ENCODE measurements around the gene ASZ1. TPM values are rescaled to one million over a fixed set of nuclear protein-coding genes. Genes with fewer than 3 reads are reported as not detected.
A peak's percentile ranks its signal among the peaks of the same experiment; 100 is the strongest.

Gene ASZ1
- total and polyA plus RNA-seq, 2 donors from 2014 or later: not detected

DNA sequence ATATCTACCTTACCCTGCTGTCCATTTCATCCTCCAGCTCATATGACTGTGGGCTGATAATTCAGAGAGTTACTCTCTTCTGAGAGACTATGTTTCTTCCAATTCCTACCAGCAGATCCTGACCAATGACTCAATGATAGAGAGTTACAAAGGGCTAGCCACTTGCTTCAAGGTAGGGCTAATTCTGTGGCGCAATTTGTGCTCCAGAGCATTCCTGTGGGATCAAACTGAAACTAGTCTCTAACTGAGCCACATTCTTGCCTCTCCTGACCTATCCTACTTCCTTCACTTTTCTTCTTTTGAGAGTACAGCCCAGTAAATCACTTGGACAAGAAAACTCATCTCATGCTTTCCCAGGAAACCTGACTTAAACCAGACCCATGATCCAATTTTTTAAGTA is 17.9 kb upstream of the ASZ1 start:
- Histone ChIP-seq H3K9ac (ENCODE audit: low read length in 3 of 3) (no peak overlapping the region), H3K9me3 (ENCODE audit: control insufficient read depth in 2 of 3, insufficient read depth in 1 of 3, low read length in 3 of 3) (no peaks in the 10 kb centered on the region), H3K4me1 (ENCODE audit: control insufficient read depth in 2 of 3, insufficient read depth in 2 of 3, low read depth in 1 of 3, low read length in 3 of 3) (no peaks in the 10 kb centered on the region), H3K27me3 (ENCODE audit: control insufficient read depth, insufficient read depth, low read length) (no peaks in the 10 kb centered on the region), H3K36me3 (ENCODE audit: control insufficient read depth in 2 of 3, insufficient read depth in 3 of 3, low read length in 3 of 3) (no peaks in the 10 kb centered on the region), H3K27ac (ENCODE audit: low read depth in 2 of 2, low read length in 2 of 2) (no peak overlapping the region), H3K4me3 (ENCODE audit: low read length in 3 of 3) (no peak overlapping the region)
- DNase-seq (no peak), FAIRE-seq (no peak)
- intact Hi-C loops (cut with DNase I): no loop called here
- TF ChIP-seq, protein P1, sequence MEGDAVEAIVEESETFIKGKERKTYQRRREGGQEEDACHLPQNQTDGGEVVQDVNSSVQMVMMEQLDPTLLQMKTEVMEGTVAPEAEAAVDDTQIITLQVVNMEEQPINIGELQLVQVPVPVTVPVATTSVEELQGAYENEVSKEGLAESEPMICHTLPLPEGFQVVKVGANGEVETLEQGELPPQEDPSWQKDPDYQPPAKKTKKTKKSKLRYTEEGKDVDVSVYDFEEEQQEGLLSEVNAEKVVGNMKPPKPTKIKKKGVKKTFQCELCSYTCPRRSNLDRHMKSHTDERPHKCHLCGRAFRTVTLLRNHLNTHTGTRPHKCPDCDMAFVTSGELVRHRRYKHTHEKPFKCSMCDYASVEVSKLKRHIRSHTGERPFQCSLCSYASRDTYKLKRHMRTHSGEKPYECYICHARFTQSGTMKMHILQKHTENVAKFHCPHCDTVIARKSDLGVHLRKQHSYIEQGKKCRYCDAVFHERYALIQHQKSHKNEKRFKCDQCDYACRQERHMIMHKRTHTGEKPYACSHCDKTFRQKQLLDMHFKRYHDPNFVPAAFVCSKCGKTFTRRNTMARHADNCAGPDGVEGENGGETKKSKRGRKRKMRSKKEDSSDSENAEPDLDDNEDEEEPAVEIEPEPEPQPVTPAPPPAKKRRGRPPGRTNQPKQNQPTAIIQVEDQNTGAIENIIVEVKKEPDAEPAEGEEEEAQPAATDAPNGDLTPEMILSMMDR (IDR thresholded peaks at IDR 0.05; ENCODE audit: borderline replicate concordance, extremely low read depth, insufficient read depth): no peak

DNA sequence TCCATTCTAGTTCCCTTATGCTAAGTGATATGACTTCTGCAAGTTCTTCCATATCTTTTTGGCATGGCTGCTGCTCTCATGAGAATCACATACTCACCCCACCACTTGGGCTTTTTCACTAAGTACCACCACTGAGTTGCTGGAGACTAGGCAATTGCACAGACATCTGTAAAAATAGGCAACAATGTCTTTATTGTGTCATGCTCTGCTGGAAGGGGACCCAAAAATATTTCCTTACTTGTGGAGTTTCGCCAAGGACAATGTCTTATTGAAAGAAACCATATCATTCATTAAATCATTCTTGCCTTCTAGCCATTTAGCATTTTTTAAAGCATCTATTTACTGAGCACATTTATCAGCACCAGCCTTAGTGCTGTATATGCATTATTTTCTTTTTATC is 17.4 kb upstream of the ASZ1 start:
- FAIRE-seq (no peak), DNase-seq (no peak)
- no peaks in the 10 kb centered on the region for H3K36me3 ChIP-seq (ENCODE audit: control insufficient read depth in 2 of 3, insufficient read depth in 3 of 3, low read length in 3 of 3)
- H3K27ac ChIP-seq (ENCODE audit: low read depth in 2 of 2, low read length in 2 of 2): no peak overlapping the region
- no peaks in the 10 kb centered on the region for H3K27me3 ChIP-seq (ENCODE audit: control insufficient read depth, insufficient read depth, low read length)
- no peak overlapping the region for H3K4me3 ChIP-seq (ENCODE audit: low read length in 3 of 3)
- H3K9me3 ChIP-seq (ENCODE audit: control insufficient read depth in 2 of 3, insufficient read depth in 1 of 3, low read length in 3 of 3): no peaks in the 10 kb centered on the region
- TF ChIP-seq, protein P1 (IDR thresholded peaks at IDR 0.05; ENCODE audit: borderline replicate concordance, extremely low read depth, insufficient read depth): no peak
- no peak overlapping the region for H3K9ac ChIP-seq (ENCODE audit: low read length in 3 of 3)
- intact Hi-C loops (cut with DNase I): no loop called here
- no peaks in the 10 kb centered on the region for H3K4me1 ChIP-seq (ENCODE audit: control insufficient read depth in 2 of 3, insufficient read depth in 2 of 3, low read depth in 1 of 3, low read length in 3 of 3)

DNA sequence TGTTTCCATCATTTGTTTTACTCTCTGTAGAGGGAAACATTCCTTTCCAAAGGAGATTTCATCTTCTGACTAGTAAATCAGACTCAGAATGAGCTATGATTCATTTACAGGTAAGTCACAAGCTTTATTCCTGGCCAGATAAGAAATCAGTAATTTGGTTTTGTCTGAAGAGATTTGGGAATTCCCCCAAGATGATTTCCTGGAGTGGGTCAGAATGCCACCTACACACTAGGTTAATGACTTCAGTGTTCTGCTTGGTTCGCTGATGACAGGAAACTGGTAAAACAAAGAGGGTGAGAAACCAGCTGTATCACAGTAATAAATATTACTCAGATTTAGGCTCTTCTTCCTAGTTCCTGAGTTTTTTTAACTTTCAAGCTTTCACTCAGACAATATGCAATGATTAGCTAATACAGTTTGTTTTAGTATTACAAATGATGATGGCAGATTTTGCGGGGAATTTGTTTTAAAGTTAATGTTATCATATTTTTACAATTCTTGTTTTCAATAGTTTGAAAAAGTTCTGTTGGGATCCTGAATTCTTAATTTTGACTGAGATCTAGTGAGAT is 8.3 kb upstream of the ASZ1 start:
- FAIRE-seq: no peak
- H3K4me1 ChIP-seq (ENCODE audit: control insufficient read depth in 2 of 3, insufficient read depth in 2 of 3, low read depth in 1 of 3, low read length in 3 of 3): no peaks in the 10 kb centered on the region

More for the DNA sequence above, 8.3 kb upstream of the ASZ1 start:
- Histone ChIP-seq H3K27ac (ENCODE audit: low read depth in 2 of 2, low read length in 2 of 2) (no peak overlapping the region), H3K9me3 (ENCODE audit: control insufficient read depth in 2 of 3, insufficient read depth in 1 of 3, low read length in 3 of 3) (no peaks in the 10 kb centered on the region), H3K9ac (ENCODE audit: low read length in 3 of 3) (no peak overlapping the region), H3K36me3 (ENCODE audit: control insufficient read depth in 2 of 3, insufficient read depth in 3 of 3, low read length in 3 of 3) (no peaks in the 10 kb centered on the region), H3K4me3 (ENCODE audit: low read length in 3 of 3) (no peak overlapping the region), H3K27me3 (ENCODE audit: control insufficient read depth, insufficient read depth, low read length) (no peaks in the 10 kb centered on the region)
- intact Hi-C loops (cut with DNase I): no loop called here
- TF ChIP-seq, protein P1 (IDR thresholded peaks at IDR 0.05; ENCODE audit: borderline replicate concordance, extremely low read depth, insufficient read depth): no peak
- peak in 1 of 5 donors; percentile 19 for DNase-seq

All from kidney (tissue), 14 donors.